GM12878 (cell line): ENCODE data around the gene FOXP3.

Experiments used
- CHD2 ChIP-seq: IDR thresholded peaks from 2 replicates; pipeline ENCODE4 v1.6.1; 2011; ENCODE audit warnings: low read depth, low read length, improper control_type of control experiment, borderline replicate concordance
- MTA3 ChIP-seq: IDR thresholded peaks from 2 replicates; pipeline ENCODE4 v1.6.1; 2012; ENCODE audit warnings: low read length, inconsistent platforms, borderline replicate concordance
- YY1 ChIP-seq: IDR thresholded peaks from 2 replicates; pipeline ENCODE4 v1.6.1; 2011; ENCODE audit warnings: low read depth, mild to moderate bottlenecking, low read length
- ZNF274 ChIP-seq: IDR thresholded peaks from one replicate; pipeline ENCODE4 v1.8.0; 2011; ENCODE audit not compliant: insufficient read length, insufficient read depth
- TF ChIP-seq, protein P1 (sequence below), 3 experiments: IDR thresholded peaks in 2 of 3; conservative IDR thresholded peaks in 1 of 3; 2 replicates each; pipeline ENCODE4 v1.5.1; 2011; ENCODE audit warnings: low read depth in 3 of 3, low read length in 3 of 3, mild to moderate bottlenecking in 3 of 3, control low read depth in 2 of 3, moderate library complexity in 2 of 3, inconsistent platforms in 1 of 3, mixed read lengths in 1 of 3; ENCODE audit not compliant: control insufficient read depth in 2 of 3, insufficient read depth in 1 of 3; ENCODE audit errors: extremely low read depth in 1 of 3

DNA sequence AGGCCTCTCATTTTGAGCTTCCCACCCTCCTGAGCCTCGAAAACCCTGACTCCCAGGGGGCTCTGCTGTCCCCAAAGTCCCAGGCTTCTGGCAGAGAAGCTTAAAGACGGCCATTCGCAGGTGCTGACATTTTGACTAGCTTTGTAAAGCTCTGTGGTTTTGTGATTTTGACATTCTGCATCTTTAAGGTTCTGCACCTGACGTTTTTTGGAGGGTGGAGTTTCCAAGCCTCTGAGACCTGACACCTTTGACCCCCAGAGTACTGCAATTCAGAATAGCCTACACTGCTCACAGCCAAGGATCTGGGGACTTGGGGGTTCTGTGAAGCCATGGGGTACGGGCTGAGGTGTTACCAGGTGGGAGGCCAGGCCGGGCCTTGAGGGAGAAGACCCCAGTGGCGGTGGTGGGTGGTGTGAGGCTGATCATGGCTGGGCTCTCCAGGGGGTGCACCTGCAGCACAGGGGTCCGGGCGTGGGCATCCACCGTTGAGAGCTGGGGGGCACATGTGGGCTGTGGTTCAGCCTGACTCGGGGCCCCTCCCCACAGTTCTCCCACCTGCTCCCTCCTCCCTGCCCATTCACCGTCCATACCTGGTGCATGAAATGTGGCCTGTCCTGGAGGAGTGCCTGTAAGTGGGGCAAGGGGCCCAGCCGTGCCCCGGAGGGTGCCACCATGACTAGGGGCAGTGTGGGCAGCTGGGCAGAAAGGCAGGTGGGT is 7.3 kb downstream of the FOXP3 start:
- TF ChIP-seq YY1 = no peak
- TF ChIP-seq, protein P1, sequence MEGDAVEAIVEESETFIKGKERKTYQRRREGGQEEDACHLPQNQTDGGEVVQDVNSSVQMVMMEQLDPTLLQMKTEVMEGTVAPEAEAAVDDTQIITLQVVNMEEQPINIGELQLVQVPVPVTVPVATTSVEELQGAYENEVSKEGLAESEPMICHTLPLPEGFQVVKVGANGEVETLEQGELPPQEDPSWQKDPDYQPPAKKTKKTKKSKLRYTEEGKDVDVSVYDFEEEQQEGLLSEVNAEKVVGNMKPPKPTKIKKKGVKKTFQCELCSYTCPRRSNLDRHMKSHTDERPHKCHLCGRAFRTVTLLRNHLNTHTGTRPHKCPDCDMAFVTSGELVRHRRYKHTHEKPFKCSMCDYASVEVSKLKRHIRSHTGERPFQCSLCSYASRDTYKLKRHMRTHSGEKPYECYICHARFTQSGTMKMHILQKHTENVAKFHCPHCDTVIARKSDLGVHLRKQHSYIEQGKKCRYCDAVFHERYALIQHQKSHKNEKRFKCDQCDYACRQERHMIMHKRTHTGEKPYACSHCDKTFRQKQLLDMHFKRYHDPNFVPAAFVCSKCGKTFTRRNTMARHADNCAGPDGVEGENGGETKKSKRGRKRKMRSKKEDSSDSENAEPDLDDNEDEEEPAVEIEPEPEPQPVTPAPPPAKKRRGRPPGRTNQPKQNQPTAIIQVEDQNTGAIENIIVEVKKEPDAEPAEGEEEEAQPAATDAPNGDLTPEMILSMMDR (IDR thresholded peaks at IDR 0.05 in 2 of 3, conservative IDR thresholded peaks at IDR 0.05 in 1 of 3; ENCODE audit: control insufficient read depth in 2 of 3, extremely low read depth in 1 of 3, insufficient read depth in 1 of 3, low read depth in 3 of 3, low read length in 3 of 3) = no peak
- TF ChIP-seq CHD2 = no peak
- no peak for TF ChIP-seq ZNF274
- TF ChIP-seq MTA3 = no peak
